Pancreas (tissue), 10 donors: Measurements from ENCODE around the gene FANCM. TPM values are rescaled to one million over a fixed set of nuclear protein-coding genes. Genes with fewer than 3 reads are reported as not detected.
"Not testable (repeated sequence)": the region's sequence is repeated elsewhere in the genome, so short reads cannot be mapped to it uniquely, and the experiment has no call there.

Experiments
- ATAC-seq, 4 donors: fragments of 200-7000 bp; cut with Tn5 transposase; one replicate each; pipeline versions ENCODE4 v1.8.0 to v1.9.1; 2020; ENCODE audit warnings: mild to moderate bottlenecking in 4 of 4, moderate library complexity in 4 of 4
- DNase-seq, 6 donors: peaks; one replicate each; pipeline ENCODE4 v3.0.0-alpha.2; 2020
- FAIRE-seq: peaks from 2 replicates; lab custom pipeline; 2012; peaks lifted over from hg19 to GRCh38; lab: Jason Lieb, UNC
- H3K27ac ChIP-seq, 4 donors: fragments of 200-600 bp; sonication (generic); 1 replicate in 3 of 4; 2 replicates in 1 of 4; pipeline versions ENCODE4 v1.5.0 to v1.8.0; 2020
- H3K27me3 ChIP-seq, 4 donors: fragments of 200-600 bp; one replicate each; pipeline ENCODE4 v1.8.0; 2021
- H3K36me3 ChIP-seq, 3 donors: fragments of 200-600 bp; sonication (generic) in 1 of 3; one replicate each; pipeline versions ENCODE4 v1.5.0 to v1.8.0; 2020 to 2021
- H3K4me1 ChIP-seq, 3 donors: fragments of 200-600 bp; one replicate each; pipeline ENCODE4 v1.8.0; 2021
- H3K4me3 ChIP-seq, 4 donors: fragments of 200-600 bp; sonication (generic) in 2 of 4; one replicate each; pipeline versions ENCODE4 v1.5.0 to v1.8.0; 2020 to 2021
- H3K9me3 ChIP-seq, 4 donors: fragments of 200-600 bp; one replicate each; pipeline ENCODE4 v1.8.0; 2021
- WGBS, 2 donors: extraction: QIAGEN DNeasy Blood & Tissue Kit; methylation state at CpG; one replicate each; pipeline ENCODE4 v1.1.7; 2013; 5-methylcytosine and 5-hydroxymethylcytosine counted together
- intact Hi-C, 3 donors: fragments of 100-400 bp; cut with DNase I; formaldehyde crosslinking; loops; one replicate each; pipeline versions ENCODE4 v1.11.1 to v1.14.2; 2022
- polyA plus RNA-seq, 2 donors: library from polyadenylated mRNA; stranded (reverse); fragments of 200-250 nt; gene quantifications; one replicate each; pipeline ENCODE4 v1.2.3, GENCODE V29; 2013
- total RNA-seq, 6 donors: library from RNA; stranded (reverse); fragmentation: NEBNext Ultra II Directional in 4 of 6; extraction: Animal tissue kit (Norgen Biotek cat#: 25700) in 4 of 6; gene quantifications; one replicate each; pipeline versions ENCODE4 v1.2.1 to v1.2.4, GENCODE V29; 2021 to 2023
- TF ChIP-seq, protein P1 (sequence below), 4 donors: fragments of 200-600 bp; sonication (generic) in 3 of 4; IDR thresholded peaks; one replicate each; pipeline versions ENCODE4 v1.5.0 to v1.8.0; 2021; ENCODE audit warnings: antibody characterized with exemption in 4 of 4
- donor health status: healthy with polysubstance abuse.
- donor health status: DM: no; HTN: no; CAD: no; lungs with moderate emphysema.
- donor health status: DM: no; HTN: no; CAD: no.
- donor health status: control.
- donor health status: control.
- donor health status: Bipolar disorder and iron deficiency.
- donor health status: DM: yes; HTN: yes; CAD: no.
- donor health status: DM: no; HTN: no; CAD: no.
- donor health status: DM: no; HTN: no; CAD: no.
- donor health status: DM: yes; HTN: yes; CAD: no.

FANCM gene
- total and polyA plus RNA-seq, 8 donors = 1.7 to 3.8 (median 1.9) TPM

DNA sequence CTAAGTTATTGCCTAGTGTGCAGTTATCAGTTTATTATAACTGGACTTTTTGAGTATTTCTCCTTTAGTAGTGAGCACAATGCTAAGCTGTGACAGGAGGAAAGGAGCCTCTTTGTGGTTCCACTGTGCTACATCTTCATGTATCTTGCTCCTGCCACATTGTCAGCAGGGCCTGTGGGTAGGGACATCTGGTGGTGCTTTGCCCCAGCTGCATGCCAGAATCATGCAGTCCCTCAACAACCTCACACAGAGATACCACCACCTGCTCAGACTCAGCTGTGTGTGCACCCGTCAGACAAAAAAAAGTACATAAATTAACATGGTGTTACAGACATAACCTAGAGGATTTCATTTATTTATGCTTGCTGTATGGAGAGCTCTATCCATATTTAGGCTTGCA is 66.2 kb downstream of the FANCM start:
- DNase-seq (no peak), ATAC-seq (no peak), FAIRE-seq (no peak)
- Histone ChIP-seq H3K27ac (no peak overlapping the region), H3K27me3 (no peaks in the 10 kb centered on the region), H3K4me1 (no peaks in the 10 kb centered on the region), H3K9me3 (no peaks in the 10 kb centered on the region), H3K36me3 (peaks cover 0 to 6% (median 0%) of the 10 kb centered on the region in 3 donors), H3K4me3 (no peak overlapping the region)
- 72 to 93% methylated on average over 1 of the region's 1 CpG for WGBS, 2 donors
- TF ChIP-seq, protein P1, sequence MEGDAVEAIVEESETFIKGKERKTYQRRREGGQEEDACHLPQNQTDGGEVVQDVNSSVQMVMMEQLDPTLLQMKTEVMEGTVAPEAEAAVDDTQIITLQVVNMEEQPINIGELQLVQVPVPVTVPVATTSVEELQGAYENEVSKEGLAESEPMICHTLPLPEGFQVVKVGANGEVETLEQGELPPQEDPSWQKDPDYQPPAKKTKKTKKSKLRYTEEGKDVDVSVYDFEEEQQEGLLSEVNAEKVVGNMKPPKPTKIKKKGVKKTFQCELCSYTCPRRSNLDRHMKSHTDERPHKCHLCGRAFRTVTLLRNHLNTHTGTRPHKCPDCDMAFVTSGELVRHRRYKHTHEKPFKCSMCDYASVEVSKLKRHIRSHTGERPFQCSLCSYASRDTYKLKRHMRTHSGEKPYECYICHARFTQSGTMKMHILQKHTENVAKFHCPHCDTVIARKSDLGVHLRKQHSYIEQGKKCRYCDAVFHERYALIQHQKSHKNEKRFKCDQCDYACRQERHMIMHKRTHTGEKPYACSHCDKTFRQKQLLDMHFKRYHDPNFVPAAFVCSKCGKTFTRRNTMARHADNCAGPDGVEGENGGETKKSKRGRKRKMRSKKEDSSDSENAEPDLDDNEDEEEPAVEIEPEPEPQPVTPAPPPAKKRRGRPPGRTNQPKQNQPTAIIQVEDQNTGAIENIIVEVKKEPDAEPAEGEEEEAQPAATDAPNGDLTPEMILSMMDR (IDR thresholded peaks at IDR 0.05) = no peak
- intact Hi-C loops = no loop called here

DNA sequence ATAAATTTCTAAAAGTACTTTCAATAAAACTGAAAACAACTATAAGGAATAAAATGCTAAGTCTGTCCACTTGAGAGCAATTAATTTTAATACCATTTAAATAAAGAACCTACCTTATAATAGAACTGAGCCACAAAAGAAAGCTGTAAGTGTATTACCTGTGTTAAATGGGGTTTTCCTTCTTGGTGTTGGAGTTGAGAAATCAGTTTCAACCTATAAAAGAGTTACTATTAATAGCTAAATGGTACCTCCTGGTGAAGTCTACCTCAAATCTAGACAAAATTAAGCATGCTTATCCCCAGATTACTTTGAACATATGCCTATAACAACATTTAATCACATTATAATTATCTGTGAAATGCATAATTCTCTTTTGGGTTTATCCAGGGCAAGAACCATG is 68.5 kb downstream of the FANCM start:
- no peaks in the 10 kb centered on the region for H3K4me1 ChIP-seq
- H3K36me3 ChIP-seq = peaks cover 0 to 6% (median 0%) of the 10 kb centered on the region in 3 donors
- no peaks in the 10 kb centered on the region for H3K9me3 ChIP-seq
- H3K27me3 ChIP-seq = no peaks in the 10 kb centered on the region
- intact Hi-C loops = no loop called here
- no peak for ATAC-seq
- no peak for DNase-seq
- TF ChIP-seq, protein P1 (IDR thresholded peaks at IDR 0.05) = no peak
- no peak for FAIRE-seq
- no peak overlapping the region for H3K4me3 ChIP-seq
- no peak overlapping the region for H3K27ac ChIP-seq

DNA sequence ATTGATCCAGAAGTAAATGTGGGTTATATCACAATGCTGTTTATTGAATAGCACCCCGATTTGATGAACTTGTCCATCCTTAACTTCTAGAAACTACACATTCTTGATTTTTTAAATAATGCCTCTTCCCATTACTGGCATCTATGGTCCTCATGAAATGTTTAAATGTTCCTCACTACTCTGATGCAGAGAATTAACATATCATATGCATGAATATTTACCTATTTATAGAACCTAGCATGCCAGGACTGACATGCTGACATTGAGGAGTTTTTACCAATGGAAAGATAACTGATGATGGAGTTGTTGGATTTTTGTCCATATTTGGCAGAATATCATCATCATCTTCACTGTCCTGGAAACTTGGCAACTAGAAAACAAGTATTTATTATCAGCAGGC is 74.4 kb downstream of the FANCM start:
- FAIRE-seq (no peak), DNase-seq (no peak), ATAC-seq (no peak)
- H3K36me3 ChIP-seq = no peaks in the 10 kb centered on the region
- H3K4me3 ChIP-seq = no peak overlapping the region
- H3K27me3 ChIP-seq = no peaks in the 10 kb centered on the region
- H3K4me1 ChIP-seq = no peaks in the 10 kb centered on the region
- H3K27ac ChIP-seq = no peak overlapping the region
- H3K9me3 ChIP-seq = no peaks in the 10 kb centered on the region
- TF ChIP-seq, protein P1 (IDR thresholded peaks at IDR 0.05) = no peak
- intact Hi-C loops = no loop called here
- WGBS, 2 donors = 98 to 99% methylated on average over 1 of the region's 1 CpG

DNA sequence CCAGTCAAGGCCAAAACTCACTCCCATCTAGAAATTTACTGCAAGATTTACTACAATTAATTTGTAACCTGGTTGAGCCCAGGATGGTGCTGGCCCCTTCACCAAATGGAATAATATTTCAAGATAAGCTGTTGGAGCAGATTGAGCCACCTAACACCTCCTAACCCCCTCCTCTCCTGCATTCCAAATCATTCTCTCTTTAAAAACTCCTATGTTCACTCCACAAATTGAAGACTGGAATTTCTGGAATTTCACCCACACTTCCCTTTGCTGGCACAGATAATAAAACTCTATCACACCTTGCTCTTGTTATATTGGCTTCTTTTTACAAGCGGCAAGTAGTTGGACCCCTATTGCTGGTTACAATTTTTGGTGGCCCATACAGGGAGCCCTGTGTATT is 75.6 kb downstream of the FANCM start:
- DNase-seq (no peak), ATAC-seq (peak in 2 of 4 donors; percentile 38 to 81), FAIRE-seq (no peak)
- H3K9me3 ChIP-seq = no peaks in the 10 kb centered on the region
- H3K4me1 ChIP-seq = no peaks in the 10 kb centered on the region
- H3K27me3 ChIP-seq = no peaks in the 10 kb centered on the region
- TF ChIP-seq, protein P1 (IDR thresholded peaks at IDR 0.05) = no peak
- 56 to 77% methylated on average over 1 of the region's 1 CpG for WGBS, 2 donors
- no peaks in the 10 kb centered on the region for H3K36me3 ChIP-seq
- H3K27ac ChIP-seq = peak overlapping the region in 1 of 4 donors; percentile 6
- H3K4me3 ChIP-seq = no peak overlapping the region
- intact Hi-C loops = no loop called here

DNA sequence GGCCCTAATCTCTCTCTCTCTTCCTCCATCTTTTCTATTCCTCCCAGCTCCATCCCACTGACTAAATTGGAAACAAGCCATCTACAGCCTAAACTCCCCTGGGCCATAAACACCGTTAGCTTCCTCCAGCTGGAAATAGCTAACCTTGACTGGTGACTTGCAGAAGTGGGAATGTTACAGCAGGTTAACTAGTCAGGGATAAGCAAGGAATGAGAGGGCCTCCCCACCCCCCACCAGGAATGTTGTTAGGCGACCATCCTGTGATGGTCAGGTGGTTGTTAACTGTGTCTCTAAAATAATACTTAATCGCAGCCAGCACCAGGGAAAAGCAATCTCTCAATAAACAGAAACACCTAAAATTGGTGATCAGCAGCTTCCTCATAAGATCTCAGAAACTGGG is 76.5 kb downstream of the FANCM start:
- Histone ChIP-seq H3K27ac (no peak overlapping the region), H3K4me1 (no peaks in the 10 kb centered on the region), H3K27me3 (no peaks in the 10 kb centered on the region), H3K4me3 (no peak overlapping the region), H3K9me3 (no peaks in the 10 kb centered on the region), H3K36me3 (no peaks in the 10 kb centered on the region)
- intact Hi-C loops = no loop called here
- WGBS, 2 donors = 59 to 65% methylated on average over 3 of the region's 3 CpGs
- TF ChIP-seq, protein P1 (IDR thresholded peaks at IDR 0.05) = no peak
- FAIRE-seq (no peak), ATAC-seq (peak in 2 of 4 donors; percentile 40 to 58), DNase-seq (no peak)

DNA sequence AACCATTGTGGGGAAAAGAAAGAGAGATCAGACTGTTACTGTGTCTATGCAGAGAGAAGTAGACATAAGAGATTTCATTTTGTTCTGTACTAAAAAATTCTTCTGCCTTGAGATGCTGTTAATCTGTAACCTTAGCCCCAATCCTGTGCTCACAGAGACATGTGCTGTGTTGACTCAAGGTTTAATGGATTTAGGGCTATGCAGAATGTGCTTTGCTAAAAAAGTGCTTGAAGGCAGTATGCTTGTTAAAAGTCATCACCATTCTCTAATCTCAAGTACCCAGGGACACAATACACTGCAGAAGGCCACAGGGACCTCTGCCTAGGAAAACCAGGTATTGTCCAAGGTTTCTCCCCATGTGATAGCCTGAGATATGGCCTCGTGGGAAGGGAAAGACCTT is 78.0 kb downstream of the FANCM start:
- H3K27me3 ChIP-seq, FAIRE-seq, H3K4me3 ChIP-seq, H3K27ac ChIP-seq, intact Hi-C loops, ATAC-seq, H3K36me3 ChIP-seq, DNase-seq, H3K9me3 ChIP-seq, H3K4me1 ChIP-seq: not testable (repeated sequence)
- WGBS, 2 donors = 50 to 62% methylated on average over 1 of the region's 1 CpG

DNA sequence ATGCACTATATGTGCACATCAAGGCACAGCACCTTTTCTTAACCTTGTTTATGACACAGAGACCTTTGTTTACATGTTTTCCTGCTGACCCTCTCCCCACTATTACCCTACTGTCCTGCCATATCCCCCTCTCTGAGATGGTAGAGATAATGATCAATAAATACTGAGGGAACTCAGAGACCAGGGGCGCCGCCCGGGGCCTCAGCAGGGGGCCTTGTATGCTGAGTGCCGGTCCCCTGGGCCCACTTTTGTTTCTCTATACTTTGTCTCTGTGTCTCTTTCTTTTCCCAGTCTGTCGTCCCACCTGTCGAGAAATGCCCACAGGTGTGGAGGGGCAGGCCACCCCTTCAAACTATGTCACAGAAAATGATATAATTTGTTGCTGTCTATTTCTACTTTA is 78.6 kb downstream of the FANCM start:
- H3K27ac ChIP-seq, ATAC-seq, H3K9me3 ChIP-seq, H3K27me3 ChIP-seq, H3K4me1 ChIP-seq, H3K36me3 ChIP-seq, H3K4me3 ChIP-seq, DNase-seq, intact Hi-C loops, FAIRE-seq: not testable (repeated sequence)
- 95% methylated on average over 6 of the region's 6 CpGs for WGBS, 2 donors
